ENCODE data around the gene CDC42EP2. TPM values are rescaled to one million over a fixed set of nuclear protein-coding genes. Genes with fewer than 3 reads are reported as not detected.

CDC42EP2 gene
- total and polyA plus RNA-seq, 2 donors (not counting 3 experiments of a cell fraction or from before 2014, with no cell fraction given) = 23.9 to 26.4 TPM

DNA sequence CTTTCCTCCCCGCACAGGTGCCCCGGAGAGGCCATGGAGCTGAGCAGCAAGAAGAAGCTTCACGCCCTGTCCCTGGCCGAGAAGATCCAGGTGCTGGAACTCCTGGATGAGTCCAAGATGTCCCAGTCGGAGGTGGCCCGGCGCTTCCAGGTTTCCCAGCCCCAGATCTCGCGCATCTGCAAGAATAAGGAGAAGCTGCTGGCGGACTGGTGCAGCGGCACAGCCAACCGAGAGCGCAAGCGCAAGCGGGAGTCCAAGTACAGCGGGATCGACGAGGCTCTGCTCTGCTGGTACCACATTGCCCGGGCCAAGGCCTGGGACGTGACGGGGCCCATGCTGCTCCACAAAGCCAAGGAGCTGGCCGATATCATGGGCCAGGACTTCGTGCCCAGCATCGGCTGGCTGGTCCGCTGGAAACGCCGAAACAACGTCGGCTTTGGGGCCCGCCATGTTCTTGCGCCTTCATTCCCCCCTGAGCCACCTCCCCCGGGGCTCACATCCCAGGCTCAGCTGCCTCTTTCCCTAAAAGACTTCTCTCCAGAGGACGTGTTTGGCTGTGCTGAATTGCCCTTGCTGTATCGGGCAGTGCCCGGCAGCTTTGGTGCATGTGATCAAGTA, 41.2 kb downstream of the CDC42EP2 start:
- H3K9me1 ChIP-seq (replicated peaks; ENCODE audit: control insufficient read depth, extremely low read depth, insufficient read depth, low read length) = no peaks in the 10 kb centered on the region
- no peak overlapping the region for H3K27ac ChIP-seq (ENCODE audit: insufficient read depth, low read depth, low read length)
- ChIA-PET POLR2A (interaction anchor here (0.8 kb wide), 1 partner anchor 161 kb away, joined by 6 read pairs; no protein-coding TSS in a partner anchor), CTCF (interaction anchor here (1.1 to 5.0 kb wide), 6 partner anchors 11 to 154 kb away, joined by 3 to 31 read pairs (median 6); partner anchors contain the start of gene CDC42EP2)
- peaks cover 14% of the 10 kb centered on the region for H3K4me1 ChIP-seq (ENCODE audit: control insufficient read depth, extremely low read depth, insufficient read depth, low read length)
- BruUV-seq (replicated peaks) = no TSS peak
- DNase-seq (ENCODE audit: low read depth, low spot score) (peak; percentile 26), FAIRE-seq (no peak)
- peak overlapping the region; percentile 20 for H3K4me2 ChIP-seq (ENCODE audit: insufficient read depth, low read length)
- H3K9ac ChIP-seq (replicated peaks; ENCODE audit: extremely low read depth, insufficient read depth, low read length) = no peak overlapping the region
- H4K20me1 ChIP-seq (replicated peaks; ENCODE audit: control insufficient read depth, extremely low read depth, insufficient read depth, low read length) = no peaks in the 10 kb centered on the region
- peaks cover 5 to 6% of the 10 kb centered on the region in 2 experiments for H3K27me3 ChIP-seq (ENCODE audit: control insufficient read depth in 2 of 2, insufficient read depth in 2 of 2, low read length in 2 of 2)
- peak; percentile 41 for TF ChIP-seq EZH2 (IDR thresholded peaks at IDR 0.05; ENCODE audit: borderline replicate concordance, low read depth, low read length, severe bottlenecking)
- no peak for TF ChIP-seq MAX (IDR thresholded peaks at IDR 0.05; ENCODE audit: insufficient read depth, insufficient read length)
- no peak for TF ChIP-seq FOS (IDR thresholded peaks at IDR 0.05; ENCODE audit: borderline replicate concordance, insufficient read depth, low read length)
- H3K9me3 ChIP-seq (replicated peaks; ENCODE audit: control insufficient read depth, insufficient read depth, low read length) = no peaks in the 10 kb centered on the region
- peak overlapping the region; percentile 56 for H2AFZ ChIP-seq (ENCODE audit: low read depth, low read length)
- no peaks in the 10 kb centered on the region for H3K79me2 ChIP-seq (ENCODE audit: control insufficient read depth, insufficient read depth, low read length)
- H3K4me3 ChIP-seq (replicated peaks in 1 of 3; ENCODE audit: insufficient read depth in 1 of 3, low read depth in 1 of 3, low read length in 3 of 3) = no peak overlapping the region
- H3K36me3 ChIP-seq (ENCODE audit: control insufficient read depth in 2 of 2, extremely low read depth in 1 of 2, insufficient read depth in 2 of 2, low read length in 2 of 2) = peaks cover 9 to 12% of the 10 kb centered on the region in 2 experiments
- intact Hi-C loops (cut with micrococcal nuclease) (no loop called here), dilution Hi-C loops (cut with MboI; ENCODE audit: extremely low pct_ligation_motif_present, low sequenced_read_pairs) (no loop called here)

- H3K4me3 ChIP-seq (replicated peaks in 1 of 3; ENCODE audit: insufficient read depth in 1 of 3, low read depth in 1 of 3, low read length in 3 of 3) = no peak overlapping the region
- H4K20me1 ChIP-seq (replicated peaks; ENCODE audit: control insufficient read depth, extremely low read depth, insufficient read depth, low read length) = no peaks in the 10 kb centered on the region
- no peak overlapping the region for H3K9ac ChIP-seq (replicated peaks; ENCODE audit: extremely low read depth, insufficient read depth, low read length)
- dilution Hi-C loops (cut with MboI; ENCODE audit: extremely low pct_ligation_motif_present, low sequenced_read_pairs) = no loop called here
- no peak overlapping the region for H3K4me2 ChIP-seq (ENCODE audit: insufficient read depth, low read length)
- no peaks in the 10 kb centered on the region for H3K9me1 ChIP-seq (replicated peaks; ENCODE audit: control insufficient read depth, extremely low read depth, insufficient read depth, low read length)
- H3K9me3 ChIP-seq (replicated peaks; ENCODE audit: control insufficient read depth, insufficient read depth, low read length) = no peaks in the 10 kb centered on the region
- intact Hi-C loops (cut with micrococcal nuclease) = no loop called here
- DNase-seq (ENCODE audit: low read depth, low spot score) = no peak
- POLR2A ChIA-PET = interaction anchor here (0.8 kb wide), 1 partner anchor 161 kb away, joined by 6 read pairs; no protein-coding TSS in a partner anchor
- H3K79me2 ChIP-seq (ENCODE audit: control insufficient read depth, insufficient read depth, low read length) = no peaks in the 10 kb centered on the region
- H3K4me1 ChIP-seq (ENCODE audit: control insufficient read depth, extremely low read depth, insufficient read depth, low read length) = peaks cover 14% of the 10 kb centered on the region
- H3K36me3 ChIP-seq (ENCODE audit: control insufficient read depth in 2 of 2, extremely low read depth in 1 of 2, insufficient read depth in 2 of 2, low read length in 2 of 2) = peaks cover 6% of the 10 kb centered on the region in 2 experiments
- BruUV-seq (replicated peaks) = no TSS peak
- no peak for FAIRE-seq
- peaks cover 5 to 6% of the 10 kb centered on the region in 2 experiments for H3K27me3 ChIP-seq (ENCODE audit: control insufficient read depth in 2 of 2, insufficient read depth in 2 of 2, low read length in 2 of 2)
- no peak overlapping the region for H2AFZ ChIP-seq (ENCODE audit: low read depth, low read length)
- TF ChIP-seq FOS (IDR thresholded peaks at IDR 0.05; ENCODE audit: borderline replicate concordance, insufficient read depth, low read length) (no peak), POLR2A (IDR thresholded peaks at IDR 0.05; ENCODE audit: low read depth, low read length) (no peak), GATA2 (IDR thresholded peaks at IDR 0.05; ENCODE audit: insufficient read depth, insufficient read length, low read depth, low read length) (no peak), MYC (IDR thresholded peaks at IDR 0.05; ENCODE audit: low read depth, low read length) (no peak), JUN (IDR thresholded peaks at IDR 0.05; ENCODE audit: borderline replicate concordance, insufficient read depth, insufficient read length, low read depth) (no peak), POLR2AphosphoS5 (IDR thresholded peaks at IDR 0.05; ENCODE audit: insufficient read depth, low read depth, low read length) (no peak), MAX (IDR thresholded peaks at IDR 0.05; ENCODE audit: insufficient read depth, insufficient read length) (no peak), EZH2 (IDR thresholded peaks at IDR 0.05; ENCODE audit: borderline replicate concordance, low read depth, low read length, severe bottlenecking) (no peak), CTCF (IDR thresholded peaks at IDR 0.05; ENCODE audit: extremely low read depth in 1 of 2, insufficient read depth in 1 of 2, low read depth in 1 of 2, low read length in 2 of 2) (no peak)
- CTCF ChIA-PET = interaction anchor here (1.4 to 1.8 kb wide), 4 partner anchors 10 to 154 kb away, joined by 4 to 8 read pairs (median 6); no protein-coding TSS in a partner anchor
- H3K27ac ChIP-seq (ENCODE audit: insufficient read depth, low read depth, low read length) = no peak overlapping the region
These were observed 41.8 kb downstream of the CDC42EP2 start for GRCh38 chr11:65356394-65356972.

All from endothelial cell of umbilical vein (primary cell).